Body of pancreas (tissue), 4 donors: Measurements from ENCODE around the gene DOCK2. TPM values are rescaled to one million over a fixed set of nuclear protein-coding genes. Genes with fewer than 3 reads are reported as not detected.

Experiments
- ATAC-seq: fragments of 150-250 bp; one replicate; pipeline ENCODE4 v1.9.1; 2016
- DNase-seq, 4 donors: peaks; one replicate each; pipeline ENCODE4 v3.0.0-alpha.2; 2019
- H3K27ac ChIP-seq, 4 donors: fragments of 200-600 bp; sonication (generic); 1 replicate in 3 of 4; 2 replicates in 1 of 4; pipeline versions ENCODE4 v1.5.1 to v1.6.1; 2016 to 2019; ENCODE audit warnings: mild to moderate bottlenecking in 1 of 4, mixed read lengths in 1 of 4, moderate library complexity in 1 of 4
- H3K27me3 ChIP-seq, 2 donors: fragments of 200-600 bp; sonication (generic); one replicate each; pipeline ENCODE4 v1.6.0; 2016; ENCODE audit warnings: mild to moderate bottlenecking in 1 of 2
- H3K36me3 ChIP-seq, 2 donors: fragments of 200-600 bp; sonication (generic); replicated peaks in 1 of 2; 2 replicates each; pipeline ENCODE4 v1.5.1; 2016; ENCODE audit warnings: low read depth in 2 of 2; ENCODE audit not compliant: insufficient read depth in 1 of 2
- H3K4me1 ChIP-seq: fragments of 200-600 bp; sonication (generic); one replicate; pipeline ENCODE4 v1.6.0; 2016
- H3K4me3 ChIP-seq, 2 donors: fragments of 200-600 bp; sonication (generic); 1 replicate in 1 of 2; 2 replicates in 1 of 2; pipeline ENCODE4 v1.5.1; 2016 to 2019
- H3K9me3 ChIP-seq, 3 donors: fragments of 200-600 bp; sonication (generic); 1 replicate in 2 of 3; 2 replicates in 1 of 3; pipeline ENCODE4 v1.5.1; 2016
- POLR2A ChIP-seq, 3 donors: fragments of 450-650 bp; IDR thresholded peaks; one replicate each; pipeline ENCODE4 v1.6.1; 2016; ENCODE audit warnings: antibody characterized with exemption in 3 of 3, mild to moderate bottlenecking in 2 of 3
- WGBS, 2 donors: methylation state at CpG; one replicate each; pipeline ENCODE4 v1.1.5; 2017; 5-methylcytosine and 5-hydroxymethylcytosine counted together
- intact Hi-C: fragments of 100-400 bp; cut with DNase I; formaldehyde crosslinking; loops from one replicate; pipeline ENCODE4 v1.15.1; 2023
- total RNA-seq, 2 donors: library from RNA; depleted of rRNA; stranded (reverse); fragments of >200 nt; gene quantifications; one replicate each; pipeline ENCODE4 v1.1.0, GENCODE V29; 2016
- TF ChIP-seq, protein P1 (sequence below), 7 experiments: fragments of 450-650 bp in 4 of 7; fragments of 200-600 bp in 3 of 7; sonication (generic) in 3 of 7; IDR thresholded peaks; one replicate each; pipeline ENCODE4 v1.5.1; 2016 to 2019; ENCODE audit warnings: antibody characterized with exemption in 7 of 7

The DOCK2 gene
- total RNA-seq, 2 donors from 2014 or later = 3.1 to 7.6 TPM

DNA sequence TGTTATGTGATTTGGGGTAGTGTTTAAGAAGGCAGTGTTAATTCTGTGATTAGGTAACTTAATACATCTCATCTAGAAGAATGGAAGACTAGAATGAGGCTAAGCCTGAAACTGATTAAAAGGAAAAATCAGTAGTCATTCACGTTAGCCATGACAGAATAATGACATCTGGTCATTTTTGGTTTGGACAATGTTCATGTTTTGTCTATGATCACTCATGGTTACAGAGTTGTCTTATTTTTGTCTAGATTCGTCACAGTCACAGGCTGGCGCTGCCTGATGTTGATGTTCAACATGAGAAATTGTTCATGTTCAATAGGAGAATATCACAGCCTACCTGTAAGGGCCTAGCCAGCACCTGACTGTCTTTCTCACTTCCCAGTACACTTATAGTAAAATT lies 9.5 kb upstream of the DOCK2 start:
- TF ChIP-seq, protein P1, sequence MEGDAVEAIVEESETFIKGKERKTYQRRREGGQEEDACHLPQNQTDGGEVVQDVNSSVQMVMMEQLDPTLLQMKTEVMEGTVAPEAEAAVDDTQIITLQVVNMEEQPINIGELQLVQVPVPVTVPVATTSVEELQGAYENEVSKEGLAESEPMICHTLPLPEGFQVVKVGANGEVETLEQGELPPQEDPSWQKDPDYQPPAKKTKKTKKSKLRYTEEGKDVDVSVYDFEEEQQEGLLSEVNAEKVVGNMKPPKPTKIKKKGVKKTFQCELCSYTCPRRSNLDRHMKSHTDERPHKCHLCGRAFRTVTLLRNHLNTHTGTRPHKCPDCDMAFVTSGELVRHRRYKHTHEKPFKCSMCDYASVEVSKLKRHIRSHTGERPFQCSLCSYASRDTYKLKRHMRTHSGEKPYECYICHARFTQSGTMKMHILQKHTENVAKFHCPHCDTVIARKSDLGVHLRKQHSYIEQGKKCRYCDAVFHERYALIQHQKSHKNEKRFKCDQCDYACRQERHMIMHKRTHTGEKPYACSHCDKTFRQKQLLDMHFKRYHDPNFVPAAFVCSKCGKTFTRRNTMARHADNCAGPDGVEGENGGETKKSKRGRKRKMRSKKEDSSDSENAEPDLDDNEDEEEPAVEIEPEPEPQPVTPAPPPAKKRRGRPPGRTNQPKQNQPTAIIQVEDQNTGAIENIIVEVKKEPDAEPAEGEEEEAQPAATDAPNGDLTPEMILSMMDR (IDR thresholded peaks at IDR 0.05) = no peak
- no peak for TF ChIP-seq POLR2A (IDR thresholded peaks at IDR 0.05)
- DNase-seq = no peak
- no peaks in the 10 kb centered on the region for H3K4me1 ChIP-seq
- H3K4me3 ChIP-seq = no peak overlapping the region
- no peaks in the 10 kb centered on the region for H3K9me3 ChIP-seq
- no peaks in the 10 kb centered on the region for H3K36me3 ChIP-seq
- H3K27ac ChIP-seq = no peak overlapping the region
- H3K27me3 ChIP-seq = no peaks in the 10 kb centered on the region
- no peak for ATAC-seq
- intact Hi-C loops = no loop called here
- 54 to 66% methylated on average over 3 of the region's 3 CpGs for WGBS, 2 donors

DNA sequence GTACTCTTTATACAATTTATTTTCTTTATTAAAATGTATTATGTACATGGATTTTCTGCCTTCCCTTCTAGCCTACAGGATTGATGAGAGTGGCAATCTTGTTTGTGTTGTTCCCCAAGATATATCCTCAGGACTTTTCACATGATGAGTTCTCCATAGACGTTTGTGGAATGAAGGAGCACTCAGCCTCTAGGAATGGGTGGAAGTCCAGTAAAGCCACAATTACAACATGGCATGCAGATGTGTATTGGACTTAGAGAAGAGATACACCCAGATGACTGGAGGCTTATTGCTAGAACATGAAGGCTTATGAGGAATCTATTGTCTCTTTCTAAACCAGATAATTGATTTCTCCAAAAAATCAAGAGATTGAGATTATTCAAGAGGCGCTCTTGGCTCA lies 8.2 kb upstream of the DOCK2 start:
- H3K36me3 ChIP-seq = no peaks in the 10 kb centered on the region
- H3K4me1 ChIP-seq = no peaks in the 10 kb centered on the region
- intact Hi-C loops = no loop called here
- DNase-seq (no peak), ATAC-seq (no peak)
- WGBS, 2 donors = 63 to 69% methylated on average over 2 of the region's 2 CpGs
- no peak overlapping the region for H3K27ac ChIP-seq
- no peaks in the 10 kb centered on the region for H3K9me3 ChIP-seq
- H3K4me3 ChIP-seq = no peak overlapping the region
- TF ChIP-seq POLR2A (IDR thresholded peaks at IDR 0.05) = no peak
- TF ChIP-seq, protein P1 (IDR thresholded peaks at IDR 0.05) = no peak
- H3K27me3 ChIP-seq = no peaks in the 10 kb centered on the region

DNA sequence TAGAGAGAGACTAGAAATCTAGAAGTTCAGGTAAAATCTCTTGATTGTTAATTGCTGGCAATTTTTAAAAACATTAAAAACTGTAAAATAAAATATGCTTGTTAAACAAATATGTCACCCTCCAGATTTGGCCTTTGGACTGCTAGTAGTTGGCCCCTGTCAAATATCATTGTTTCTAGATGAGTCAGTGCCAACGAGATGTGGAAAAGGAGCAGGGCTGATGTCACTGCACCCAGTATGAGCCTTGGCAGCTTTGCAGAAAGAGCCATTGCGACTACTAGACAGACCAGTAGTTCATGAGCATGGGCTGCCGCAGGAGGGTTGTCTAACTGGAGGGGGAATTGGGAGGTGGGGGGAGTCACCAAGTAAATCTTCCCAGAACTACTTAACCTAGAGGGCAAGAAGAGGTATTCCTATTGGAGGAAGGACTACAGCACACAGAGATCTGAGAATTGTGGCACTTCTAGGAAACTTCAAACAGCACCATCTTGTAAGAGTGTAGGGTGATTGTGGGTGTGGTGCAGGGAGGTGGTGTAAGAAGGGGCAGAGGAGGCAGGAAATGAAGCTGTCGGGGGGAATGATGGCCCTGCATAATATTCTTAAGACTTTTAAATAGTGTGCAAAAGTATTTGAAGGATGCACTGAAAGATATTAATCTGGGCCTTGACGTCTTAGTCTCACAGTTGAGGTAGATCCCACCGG lies 7.1 kb upstream of the DOCK2 start:
- Histone ChIP-seq H3K4me3 (no peak overlapping the region), H3K9me3 (no peaks in the 10 kb centered on the region), H3K27me3 (no peaks in the 10 kb centered on the region), H3K4me1 (no peaks in the 10 kb centered on the region), H3K36me3 (no peaks in the 10 kb centered on the region), H3K27ac (no peak overlapping the region)
- ATAC-seq = no peak
- WGBS, 2 donors = 70 to 71% methylated on average over 6 of the region's 6 CpGs
- intact Hi-C loops = no loop called here
- DNase-seq = no peak
- no peak for TF ChIP-seq POLR2A (IDR thresholded peaks at IDR 0.05)
- TF ChIP-seq, protein P1 (IDR thresholded peaks at IDR 0.05) = no peak

DNA sequence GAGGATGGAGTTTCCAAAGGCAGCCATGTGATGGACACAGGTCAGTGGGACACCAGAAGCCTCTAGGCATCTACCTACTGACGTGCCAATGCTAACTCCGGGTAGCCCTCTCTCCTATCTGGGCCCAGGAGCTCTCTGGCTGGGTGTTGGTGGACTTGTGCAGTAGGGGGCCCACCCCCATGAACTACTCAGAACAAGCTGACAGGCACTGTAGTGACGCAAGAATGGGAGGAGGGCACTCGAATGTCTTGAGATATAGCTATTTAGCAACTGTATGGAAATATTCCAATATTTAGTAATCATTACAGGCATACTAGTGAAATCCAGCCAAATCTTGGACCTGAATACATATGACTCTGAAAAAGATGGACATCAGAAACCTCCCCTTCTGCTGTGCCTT lies 5.7 kb upstream of the DOCK2 start:
- Histone ChIP-seq H3K4me3 (no peak overlapping the region), H3K27me3 (no peaks in the 10 kb centered on the region), H3K9me3 (no peaks in the 10 kb centered on the region), H3K4me1 (no peaks in the 10 kb centered on the region), H3K36me3 (no peaks in the 10 kb centered on the region), H3K27ac (no peak overlapping the region)
- intact Hi-C loops = no loop called here
- DNase-seq (no peak), ATAC-seq (no peak)
- 52 to 68% methylated on average over 4 of the region's 4 CpGs for WGBS, 2 donors
- TF ChIP-seq, protein P1 (IDR thresholded peaks at IDR 0.05) = no peak
- no peak for TF ChIP-seq POLR2A (IDR thresholded peaks at IDR 0.05)

DNA sequence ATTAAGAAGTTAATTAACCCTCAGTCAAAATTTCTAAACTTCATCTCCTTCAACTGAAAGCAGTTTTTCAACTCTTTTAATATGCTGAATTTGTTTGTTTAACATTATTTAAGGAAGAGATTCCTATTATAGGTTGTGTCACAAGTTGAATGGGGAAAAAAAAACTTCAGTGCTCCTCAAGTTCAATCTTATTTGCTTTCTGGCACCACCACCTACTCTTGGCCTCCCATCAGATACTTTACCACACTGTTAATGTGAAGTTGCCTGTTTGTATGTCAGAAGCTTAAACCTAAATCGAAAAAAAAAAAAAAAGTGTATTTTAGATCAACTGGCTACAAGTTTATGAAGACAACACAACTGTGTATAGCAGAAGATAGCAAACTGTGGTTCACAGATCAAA lies 4.1 kb upstream of the DOCK2 start:
- intact Hi-C loops = no loop called here
- H3K27ac ChIP-seq = no peak overlapping the region
- H3K9me3 ChIP-seq = no peaks in the 10 kb centered on the region
- peaks cover 0 to 10% of the 10 kb centered on the region in 2 donors for H3K27me3 ChIP-seq
- ATAC-seq (no peak), DNase-seq (no peak)
- WGBS, 2 donors = 50% methylated on average over 1 of the region's 1 CpG
- TF ChIP-seq, protein P1 (IDR thresholded peaks at IDR 0.05) = no peak
- TF ChIP-seq POLR2A (IDR thresholded peaks at IDR 0.05) = no peak
- no peak overlapping the region for H3K4me3 ChIP-seq
- no peaks in the 10 kb centered on the region for H3K36me3 ChIP-seq
- peaks cover 9% of the 10 kb centered on the region for H3K4me1 ChIP-seq
